CD14-positive monocyte (primary cell): Measurements from ENCODE around the gene TIMM10B. TPM values are rescaled to one million over a fixed set of nuclear protein-coding genes. Genes with fewer than 3 reads are reported as not detected.

Experiments
- DNase-seq, 3 donors: peaks; one replicate each; pipeline ENCODE4 v3.0.0-alpha.2; 2011 to 2022
- H2AFZ ChIP-seq: 2 replicates; pipeline ENCODE4 v1.6.0; 2012; ENCODE audit warnings: mild to moderate bottlenecking, low read depth, low read length, inconsistent platforms; ENCODE audit not compliant: insufficient read depth, poor library complexity, severe bottlenecking
- H3K27ac ChIP-seq, 2 donors: 1 replicate in 1 of 2; 2 replicates in 1 of 2; pipeline ENCODE4 v1.5.1; 2012 to 2013; ENCODE audit warnings: low read length in 2 of 2, control low read depth in 1 of 2, inconsistent platforms in 1 of 2, low read depth in 1 of 2, mild to moderate bottlenecking in 1 of 2
- H3K27me3 ChIP-seq, 2 donors: one replicate each; pipeline versions ENCODE4 v1.6.0 to v1.6.1; 2011 to 2013; ENCODE audit warnings: low read length in 2 of 2; ENCODE audit not compliant: control insufficient read depth in 2 of 2, insufficient read depth in 2 of 2
- H3K36me3 ChIP-seq, 2 donors: replicated peaks in 1 of 2; 1 replicate in 1 of 2; 2 replicates in 1 of 2; pipeline versions ENCODE4 v1.5.1 to v1.6.1; 2012 to 2013; ENCODE audit warnings: low read length in 2 of 2, control low read depth in 1 of 2, inconsistent platforms in 1 of 2, mild to moderate bottlenecking in 1 of 2; ENCODE audit not compliant: insufficient read depth in 2 of 2, control insufficient read depth in 1 of 2
- H3K4me1 ChIP-seq, 2 donors: 1 replicate in 1 of 2; 2 replicates in 1 of 2; pipeline versions ENCODE4 v1.5.1 to v1.6.1; 2012 to 2013; ENCODE audit warnings: low read length in 2 of 2, control low read depth in 1 of 2, inconsistent platforms in 1 of 2, mild to moderate bottlenecking in 1 of 2, moderate library complexity in 1 of 2; ENCODE audit not compliant: insufficient read depth in 2 of 2, control insufficient read depth in 1 of 2
- H3K4me2 ChIP-seq: replicated peaks from 2 replicates; pipeline ENCODE3; 2012; ENCODE audit warnings: low read length, moderate library complexity, mild to moderate bottlenecking; ENCODE audit not compliant: poor library complexity, severe bottlenecking; ENCODE audit errors: extremely low read depth
- H3K4me3 ChIP-seq, 3 experiments: fragments of 200-600 bp in 1 of 3; sonication (generic) in 1 of 3; replicated peaks in 1 of 3; 1 replicate in 2 of 3; 2 replicates in 1 of 3; pipeline ENCODE4 v1.5.1; 2011 to 2013; ENCODE audit warnings: low read length in 3 of 3, mild to moderate bottlenecking in 3 of 3, control low read depth in 2 of 3, low read depth in 2 of 3, inconsistent platforms in 1 of 3, moderate library complexity in 1 of 3
- H3K79me2 ChIP-seq: 2 replicates; pipeline ENCODE4 v1.6.0; 2012; ENCODE audit warnings: mild to moderate bottlenecking, control low read depth, inconsistent platforms, low read length, moderate library complexity; ENCODE audit not compliant: insufficient read depth
- H3K9ac ChIP-seq: 2 replicates; pipeline ENCODE4 v1.6.0; 2017; ENCODE audit warnings: low read length, mild to moderate bottlenecking; ENCODE audit not compliant: insufficient read depth, poor library complexity, severe bottlenecking
- H3K9me3 ChIP-seq, 2 donors: replicated peaks in 1 of 2; 1 replicate in 1 of 2; 2 replicates in 1 of 2; pipeline versions ENCODE4 v1.5.1 to v1.6.1; 2012 to 2013; ENCODE audit warnings: low read length in 2 of 2, control low read depth in 1 of 2; ENCODE audit not compliant: control insufficient read depth in 1 of 2, insufficient read depth in 1 of 2
- H4K20me1 ChIP-seq: 2 replicates; pipeline ENCODE4 v1.6.0; 2012; ENCODE audit warnings: mild to moderate bottlenecking, low read length, control low read depth, moderate library complexity; ENCODE audit not compliant: insufficient read depth
- H3K27ac Mint-ChIP-seq, 7 donors: one replicate each; pipeline ENCODE4 v1.8.0; 2020; ENCODE audit warnings: mild to moderate bottlenecking in 7 of 7, mixed read lengths in 7 of 7, moderate library complexity in 6 of 7, inconsistent platforms in 2 of 7
- H3K27me3 Mint-ChIP-seq, 3 donors: one replicate each; pipeline ENCODE4 v1.8.0; 2021 to 2022; ENCODE audit warnings: low read depth in 3 of 3, mild to moderate bottlenecking in 3 of 3, mixed read lengths in 3 of 3, moderate library complexity in 3 of 3, inconsistent platforms in 1 of 3
- H3K36me3 Mint-ChIP-seq, 2 donors: one replicate each; pipeline ENCODE4 v1.8.0; 2020; ENCODE audit warnings: mixed read lengths in 2 of 2, inconsistent platforms in 1 of 2, mild to moderate bottlenecking in 1 of 2
- H3K4me1 Mint-ChIP-seq: one replicate; pipeline ENCODE4 v1.8.0; 2020; ENCODE audit warnings: mild to moderate bottlenecking, mixed read lengths
- H3K4me3 Mint-ChIP-seq, 2 donors: one replicate each; pipeline ENCODE4 v1.8.0; 2020; ENCODE audit warnings: mild to moderate bottlenecking in 2 of 2, mixed read lengths in 2 of 2, moderate library complexity in 1 of 2
- H3K9me3 Mint-ChIP-seq, 7 donors: one replicate each; pipeline ENCODE4 v1.8.0; 2020 to 2022; ENCODE audit warnings: mixed read lengths in 7 of 7, mild to moderate bottlenecking in 6 of 7, moderate library complexity in 6 of 7, inconsistent platforms in 2 of 7
- WGBS: methylation state at CpG from one replicate; pipeline ENCODE4 v1.1.5; 2013; ENCODE audit warnings: missing lambda C conversion rate; ENCODE audit not compliant: insufficient coverage; 5-methylcytosine and 5-hydroxymethylcytosine counted together
- intact Hi-C, 2 donors: fragments of 100-400 bp; cut with micrococcal nuclease; formaldehyde crosslinking; loops; one replicate each; pipeline versions ENCODE4 v1.15.0 to v1.15.1; 2023
- polyA plus RNA-seq, 3 donors: library from polyadenylated mRNA; depleted of rRNA in 1 of 3; unstranded in 2 of 3; stranded (reverse) in 1 of 3; fragments of 300-500 nt in 2 of 3; fragments of >200 nt in 1 of 3; fragmentation: Illumina TruSeq in 2 of 3; gene quantifications; 1 replicate in 2 of 3; 2 replicates in 1 of 3; pipeline ENCODE4 v1.2.3, GENCODE V29; 2012 to 2021
- TF ChIP-seq, protein P1 (sequence below): fragments of 200-600 bp; IDR thresholded peaks from one replicate; pipeline ENCODE4 v1.8.0; 2022; ENCODE audit warnings: antibody characterized with exemption, mild to moderate bottlenecking

TIMM10B gene
- polyA plus RNA-seq, 3 donors = 20.0 to 34.9 (median 22.1) TPM

- peaks cover 69 to 71% of the 10 kb centered on the region in 2 donors for H3K36me3 Mint-ChIP-seq
- H3K4me1 Mint-ChIP-seq = no peaks in the 10 kb centered on the region
- H3K4me3 Mint-ChIP-seq = no peak overlapping the region
- TF ChIP-seq, protein P1, sequence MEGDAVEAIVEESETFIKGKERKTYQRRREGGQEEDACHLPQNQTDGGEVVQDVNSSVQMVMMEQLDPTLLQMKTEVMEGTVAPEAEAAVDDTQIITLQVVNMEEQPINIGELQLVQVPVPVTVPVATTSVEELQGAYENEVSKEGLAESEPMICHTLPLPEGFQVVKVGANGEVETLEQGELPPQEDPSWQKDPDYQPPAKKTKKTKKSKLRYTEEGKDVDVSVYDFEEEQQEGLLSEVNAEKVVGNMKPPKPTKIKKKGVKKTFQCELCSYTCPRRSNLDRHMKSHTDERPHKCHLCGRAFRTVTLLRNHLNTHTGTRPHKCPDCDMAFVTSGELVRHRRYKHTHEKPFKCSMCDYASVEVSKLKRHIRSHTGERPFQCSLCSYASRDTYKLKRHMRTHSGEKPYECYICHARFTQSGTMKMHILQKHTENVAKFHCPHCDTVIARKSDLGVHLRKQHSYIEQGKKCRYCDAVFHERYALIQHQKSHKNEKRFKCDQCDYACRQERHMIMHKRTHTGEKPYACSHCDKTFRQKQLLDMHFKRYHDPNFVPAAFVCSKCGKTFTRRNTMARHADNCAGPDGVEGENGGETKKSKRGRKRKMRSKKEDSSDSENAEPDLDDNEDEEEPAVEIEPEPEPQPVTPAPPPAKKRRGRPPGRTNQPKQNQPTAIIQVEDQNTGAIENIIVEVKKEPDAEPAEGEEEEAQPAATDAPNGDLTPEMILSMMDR = no peak
- H3K36me3 ChIP-seq = peaks cover 35 to 77% of the 10 kb centered on the region in 2 donors
- H3K4me1 ChIP-seq = no peaks in the 10 kb centered on the region
- intact Hi-C loops = no loop called here
- H3K27ac Mint-ChIP-seq = no peak overlapping the region
- no peaks in the 10 kb centered on the region for H3K79me2 ChIP-seq
- DNase-seq = no peak
- no peak overlapping the region for H2AFZ ChIP-seq
- H3K9me3 ChIP-seq = no peaks in the 10 kb centered on the region
- 82% methylated on average over 6 of the region's 7 CpGs for WGBS
- no peaks in the 10 kb centered on the region for H3K27me3 Mint-ChIP-seq
- H3K27me3 ChIP-seq = no peaks in the 10 kb centered on the region
- no peak overlapping the region for H3K9ac ChIP-seq
- no peaks in the 10 kb centered on the region for H4K20me1 ChIP-seq
- no peak overlapping the region for H3K4me2 ChIP-seq
- H3K27ac ChIP-seq = no peak overlapping the region
- H3K9me3 Mint-ChIP-seq = no peaks in the 10 kb centered on the region
- no peak overlapping the region for H3K4me3 ChIP-seq
These were observed 16.8 kb downstream of the TIMM10B start for GRCh38 chr11:6498121-6498520.

DNA sequence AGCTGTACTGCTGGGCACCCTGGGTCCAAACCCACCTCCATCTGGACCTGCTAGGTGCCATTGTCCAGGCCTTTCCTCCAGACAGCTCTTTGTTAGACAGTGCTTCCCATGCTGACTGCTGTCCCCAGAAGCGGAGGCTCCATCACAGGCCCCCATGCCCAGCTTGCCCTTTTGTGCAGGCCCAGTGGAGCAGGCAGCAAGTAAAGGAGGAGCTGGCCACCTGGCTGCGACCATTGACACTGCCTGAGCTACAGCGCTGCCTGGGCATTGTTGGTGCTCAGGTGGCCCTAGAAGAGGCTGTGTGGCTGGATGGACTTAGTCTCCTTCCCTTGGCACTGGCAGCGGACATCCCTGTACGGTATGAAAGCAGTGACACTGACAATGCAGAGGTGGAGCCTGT is 17.2 kb downstream of the TIMM10B start:
- Mint-ChIP-seq H3K36me3 (peaks cover 70% of the 10 kb centered on the region in 2 donors), H3K27me3 (no peaks in the 10 kb centered on the region), H3K27ac (peak overlapping the region in 1 of 7 donors; percentile 67), H3K4me3 (no peak overlapping the region), H3K4me1 (no peaks in the 10 kb centered on the region), H3K9me3 (no peaks in the 10 kb centered on the region)
- TF ChIP-seq, protein P1 = no peak
- Histone ChIP-seq H2AFZ (no peak overlapping the region), H3K4me3 (no peak overlapping the region), H3K9ac (no peak overlapping the region), H3K4me1 (no peaks in the 10 kb centered on the region), H3K4me2 (no peak overlapping the region), H3K79me2 (no peaks in the 10 kb centered on the region), H3K9me3 (no peaks in the 10 kb centered on the region), H4K20me1 (no peaks in the 10 kb centered on the region), H3K36me3 (peaks cover 33 to 77% of the 10 kb centered on the region in 2 donors), H3K27me3 (no peaks in the 10 kb centered on the region), H3K27ac (no peak overlapping the region)
- intact Hi-C loops = no loop called here
- WGBS = 95% methylated on average over 5 of the region's 5 CpGs
- DNase-seq = no peak
